Activated CD8-positive, alpha-beta memory T cell treated with anti-CD3 and anti-CD28 coated beads, Interleukin-2, amount 50 U/mL, for 24 hours (primary cell): ENCODE data around the gene OLIG3.

ENCODE experiments used
- DNase-seq: peaks from one replicate; pipeline ENCODE4 v3.0.0-alpha.2; 2020; ENCODE audit errors: extremely low read depth

Gene OLIG3

GRCh38 chr6:137495703-137496336, 1.6 kb upstream of the OLIG3 start:
- DNase-seq, result no peak

DNA sequence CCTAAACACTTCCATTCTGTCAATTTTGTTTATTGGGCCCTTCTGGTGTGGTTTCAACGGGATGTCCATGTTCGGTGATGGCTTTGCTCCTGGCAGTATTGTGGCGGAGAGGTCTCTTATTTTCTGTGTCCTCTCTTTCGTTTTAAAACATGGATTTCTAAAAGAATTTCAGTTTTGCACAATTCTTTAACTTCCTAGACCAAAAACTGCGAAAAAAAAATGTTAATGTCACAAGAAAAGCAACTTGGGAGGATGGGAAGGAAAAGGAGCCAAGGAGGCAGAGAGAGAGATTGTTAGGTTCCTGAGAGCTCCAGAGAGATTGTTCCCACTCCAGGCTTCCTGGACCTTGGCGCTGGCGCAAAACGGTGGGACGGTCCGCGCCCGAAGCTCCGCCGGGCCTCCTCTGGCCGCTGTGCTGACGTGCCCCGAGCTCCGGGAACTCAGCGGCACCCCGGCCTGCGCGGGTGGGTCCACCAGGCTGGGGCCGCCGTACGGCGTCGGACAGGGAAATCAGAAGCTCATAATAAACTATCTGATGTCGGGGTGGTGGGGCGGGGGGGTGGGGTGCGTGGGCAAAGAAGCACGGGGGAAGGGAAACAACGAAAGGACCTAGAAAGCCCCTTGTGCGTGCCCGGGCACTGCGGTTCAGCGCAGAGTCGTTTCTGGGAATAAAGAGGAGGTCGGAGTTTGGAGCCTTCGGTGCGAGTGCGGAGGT, 951 bp upstream of the OLIG3 start:
- DNase-seq, result no peak

GRCh38 chr6:137493218-137494038, 766 bp downstream of the OLIG3 start:
- no peak for DNase-seq

DNA sequence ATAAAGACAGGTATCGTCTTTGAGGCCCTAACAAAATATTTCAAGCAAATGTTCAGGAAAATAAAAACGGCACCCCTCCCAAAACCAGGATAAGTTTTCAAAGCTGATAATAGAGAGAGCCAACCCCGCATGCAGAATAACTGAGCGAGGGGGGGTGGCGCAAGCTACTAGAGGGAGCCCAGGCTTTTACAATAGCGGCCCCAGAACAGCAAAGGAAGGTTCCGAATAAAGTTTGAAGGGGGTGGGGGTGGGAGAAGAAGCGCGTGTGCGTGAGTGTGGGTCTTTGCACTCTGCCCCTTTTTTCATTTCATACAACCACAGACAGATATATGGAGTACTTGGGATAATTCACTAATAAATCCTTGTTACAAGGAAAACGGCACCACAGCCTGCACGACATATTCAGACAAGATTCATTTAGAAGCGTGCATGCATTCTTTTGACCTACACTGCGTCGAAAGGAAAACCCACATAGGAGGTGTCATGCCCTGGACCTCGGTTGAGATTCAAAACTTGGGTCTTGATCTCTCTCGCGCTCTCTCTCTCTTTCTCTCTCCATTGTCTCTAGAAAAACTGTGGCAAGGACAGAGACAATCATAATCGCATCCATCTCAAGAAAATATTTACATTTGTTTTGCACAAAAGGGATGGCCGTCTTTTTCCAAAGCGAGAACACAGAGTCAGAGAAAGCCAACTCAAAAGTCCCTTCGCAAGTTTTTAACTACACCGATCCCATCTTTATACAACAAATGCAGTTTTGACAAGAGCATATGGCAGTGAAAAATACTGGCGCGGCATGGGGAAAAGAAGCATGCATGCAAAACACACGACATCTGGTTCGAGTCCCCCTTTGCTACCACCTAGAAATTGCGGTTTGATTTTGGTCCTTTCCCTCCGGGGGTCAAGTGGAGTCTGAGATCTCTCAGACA, 1.6 kb downstream of the OLIG3 start:
- DNase-seq, result no peak

DNA sequence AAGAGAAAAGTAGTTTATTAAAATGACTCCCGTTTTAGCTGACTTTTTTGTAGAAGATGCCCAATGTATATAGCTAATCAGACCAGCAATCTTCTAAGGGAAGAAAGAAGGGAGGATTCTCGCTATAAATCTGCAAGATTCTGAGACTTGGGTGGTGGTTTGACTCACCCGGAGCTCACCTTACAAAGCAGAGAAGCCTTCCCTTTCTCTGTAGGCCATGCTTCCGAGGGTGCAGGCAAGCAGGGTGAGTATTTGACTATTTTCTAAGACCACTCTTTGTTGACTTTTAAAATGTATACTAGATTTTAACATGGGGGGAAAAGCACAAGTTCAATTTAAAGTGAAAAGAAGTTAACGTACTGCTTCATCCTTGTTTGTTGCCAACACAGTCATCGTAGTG, 2.7 kb downstream of the OLIG3 start:
- DNase-seq, result no peak

- DNase-seq, result no peak
Observed at GRCh38 chr6:137490961-137491360, 3.2 kb downstream of the OLIG3 start.

- no peak for DNase-seq
Observed at GRCh38 chr6:137490006-137490905, 3.9 kb downstream of the OLIG3 start.

GRCh38 chr6:137489046-137490005, 4.9 kb downstream of the OLIG3 start:
- no peak for DNase-seq

DNA sequence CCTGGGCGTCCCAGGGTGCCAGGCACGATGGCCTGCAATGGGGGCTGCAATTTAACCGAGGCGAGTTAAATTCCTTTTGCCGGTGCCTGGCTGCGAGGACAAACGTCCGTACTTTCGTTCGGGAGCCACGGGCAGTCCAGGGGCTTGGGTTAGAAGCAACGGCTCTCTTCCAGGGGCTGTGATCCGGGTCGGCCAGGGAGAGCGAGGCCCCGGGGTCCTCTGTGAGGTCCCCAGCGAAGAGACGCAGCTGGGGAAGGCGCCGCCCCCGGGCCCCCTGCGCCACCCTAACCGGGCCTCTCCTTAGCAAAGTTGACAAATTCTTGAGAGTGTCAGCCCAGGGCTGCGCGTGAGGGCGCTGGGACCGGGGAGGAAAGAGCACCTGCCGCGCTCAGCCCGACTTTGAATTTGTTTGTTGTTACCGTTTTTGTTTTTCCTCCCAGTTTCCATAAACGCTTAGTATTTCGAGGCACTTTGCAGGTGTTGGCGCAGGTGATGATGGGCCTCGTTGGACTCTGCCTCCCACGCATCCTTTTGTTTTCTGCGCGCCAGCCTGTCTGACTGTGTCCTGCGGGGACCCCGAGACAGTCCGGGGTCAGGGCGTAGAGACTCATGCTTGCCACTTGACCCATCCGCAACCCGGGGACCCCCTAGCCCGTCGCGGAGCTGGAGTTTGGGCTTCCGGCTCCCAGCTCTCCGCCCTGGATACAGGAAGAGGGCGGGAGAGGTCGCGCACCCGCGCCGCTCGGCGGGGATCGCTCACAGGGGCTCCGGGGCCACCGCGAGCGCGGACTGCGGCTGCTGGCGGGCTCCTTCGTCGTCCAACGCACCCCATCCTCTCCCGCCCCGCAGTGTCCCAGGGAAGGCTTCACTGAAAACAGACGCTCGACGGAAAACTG, 5.8 kb downstream of the OLIG3 start:
- no peak for DNase-seq

GRCh38 chr6:137487869-137488149, 6.4 kb downstream of the OLIG3 start:
- no peak for DNase-seq

GRCh38 chr6:137487181-137487868, 6.9 kb downstream of the OLIG3 start:
- DNase-seq, result no peak

DNA sequence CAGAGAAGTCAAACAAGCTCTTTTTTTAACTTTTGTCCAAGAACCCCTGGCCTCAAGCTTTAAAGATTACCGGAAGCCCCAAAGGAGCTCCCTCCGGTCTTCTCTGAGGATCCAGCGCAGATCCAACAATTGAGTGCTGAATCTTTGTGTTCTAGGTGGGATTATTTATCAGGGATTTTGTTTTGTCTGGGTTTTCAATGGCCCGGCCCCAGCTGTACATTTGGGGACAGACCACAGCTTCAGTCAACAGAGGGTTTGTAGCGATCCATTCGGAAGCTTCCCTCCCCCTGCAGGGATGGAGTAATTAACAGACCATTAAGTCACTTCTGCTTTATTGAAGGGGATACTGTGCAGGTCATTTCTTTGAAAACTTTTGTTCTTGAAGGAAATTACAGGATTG, 7.8 kb downstream of the OLIG3 start:
- no peak for DNase-seq

DNA sequence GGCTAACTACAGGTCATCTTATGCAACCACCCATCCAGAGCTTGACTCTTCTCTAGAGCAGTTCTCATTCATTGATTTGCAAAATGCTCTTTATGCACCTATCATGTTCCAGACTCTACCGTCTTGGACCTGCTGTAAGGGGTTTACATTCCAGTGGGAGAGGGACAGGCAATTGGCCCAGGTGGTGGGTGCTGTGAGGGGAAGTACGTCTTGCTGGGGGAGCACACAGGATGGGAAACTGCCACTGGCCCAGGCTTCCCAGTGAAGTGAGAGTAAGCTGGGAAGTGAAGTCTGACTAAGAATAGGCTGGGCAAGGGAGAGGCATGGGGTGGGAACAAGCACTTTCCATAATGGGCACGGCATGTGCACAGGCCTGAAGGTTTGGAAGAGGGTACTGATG, 13.8 kb downstream of the OLIG3 start:
- no peak for DNase-seq

DNA sequence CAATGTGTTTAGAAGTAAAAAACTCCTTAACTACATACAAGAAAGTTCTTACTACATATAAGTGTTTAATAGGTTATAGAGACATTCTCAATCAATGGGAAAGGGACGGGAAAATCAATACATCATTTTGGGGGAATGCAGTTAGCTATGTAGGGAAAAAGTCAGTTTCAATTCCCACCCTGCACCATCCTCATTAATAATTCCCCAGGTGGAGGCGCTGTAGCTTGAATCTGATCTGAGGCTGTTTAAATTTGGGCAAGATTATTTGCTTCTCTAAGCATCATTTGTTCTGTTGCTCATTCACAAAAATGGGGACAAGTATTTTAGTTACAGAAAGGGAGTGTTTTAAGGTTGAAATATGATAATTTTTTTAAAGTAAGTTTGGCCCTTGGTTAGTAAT, 19.1 kb downstream of the OLIG3 start:
- DNase-seq, result no peak

GRCh38 chr6:137473598-137473997, 20.6 kb downstream of the OLIG3 start:
- DNase-seq, result no peak

DNA sequence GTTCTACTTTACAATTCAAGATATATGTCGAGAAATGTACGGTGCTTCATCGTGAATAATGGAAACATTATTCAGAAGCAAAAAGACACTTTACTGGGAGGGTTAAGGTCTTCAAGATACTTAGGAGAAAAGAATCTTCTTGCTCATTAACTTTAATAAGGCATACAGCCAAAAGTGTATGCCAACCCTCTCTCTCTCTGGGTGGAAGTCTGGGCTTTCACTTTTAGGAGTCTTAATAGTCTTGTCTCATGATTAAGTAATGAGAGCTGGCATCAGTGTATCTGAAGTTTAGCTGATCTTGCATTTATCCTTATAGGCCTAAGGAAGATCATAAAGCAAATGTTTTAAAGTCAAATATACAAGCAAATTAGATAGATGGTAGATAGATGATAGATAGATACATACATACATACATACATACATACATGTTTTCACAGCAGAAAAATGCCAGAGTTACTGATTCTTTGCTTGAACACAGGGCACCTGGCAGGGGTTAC, 21.5 kb downstream of the OLIG3 start:
- DNase-seq, result no peak

- DNase-seq, result no peak
Observed at GRCh38 chr6:137471986-137472385, 22.2 kb downstream of the OLIG3 start.

DNA sequence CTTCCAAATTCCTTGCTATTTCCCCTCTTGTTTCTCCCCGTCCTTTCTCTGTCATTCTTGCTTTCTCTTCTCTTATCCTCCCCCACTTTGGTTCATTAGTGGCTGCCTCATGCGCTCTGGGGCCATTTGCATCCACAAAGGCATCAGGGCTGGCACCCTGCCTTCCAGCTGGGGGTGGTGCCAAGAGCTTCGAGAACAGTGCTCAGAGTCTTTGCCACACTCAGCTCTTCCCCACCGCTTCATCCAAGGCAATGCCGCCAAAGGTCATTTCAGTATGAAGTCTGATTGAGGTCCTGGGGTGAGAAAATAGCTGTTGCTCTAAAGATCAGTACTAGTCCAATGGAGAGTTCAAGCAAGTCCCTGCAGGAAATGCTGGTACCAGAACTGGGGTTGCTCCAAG, 22.7 kb downstream of the OLIG3 start:
- no peak for DNase-seq
